Measurements from ENCODE around the gene TAX1BP3. TPM values are rescaled to one million over a fixed set of nuclear protein-coding genes. Genes with fewer than 3 reads are reported as not detected.

TAX1BP3 gene
- total RNA-seq, 1 experiment from 2014 or later: 76.3 TPM

DNA sequence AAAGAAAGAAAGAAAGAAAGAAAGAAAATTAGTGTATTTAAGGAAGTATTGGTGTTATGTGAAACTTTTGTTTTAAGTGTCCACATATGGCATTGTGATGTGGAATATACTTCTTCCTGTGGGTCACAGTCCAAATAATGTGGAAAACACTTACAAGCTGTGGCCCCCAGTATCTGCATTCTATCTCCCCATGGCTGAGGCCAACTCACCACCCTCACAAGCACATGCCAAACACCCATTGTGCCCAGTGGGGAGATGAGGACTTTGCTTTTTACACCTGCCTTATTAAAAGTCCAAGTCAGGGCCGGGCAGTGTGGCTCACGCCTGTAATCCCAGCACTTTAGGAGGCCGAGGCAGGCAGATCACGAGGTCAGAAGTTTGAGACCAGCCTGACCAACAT, 31.6 kb upstream of the TAX1BP3 start:
- Histone ChIP-seq H2AK5ac (ENCODE audit: insufficient read length, low read length) (no peak overlapping the region), H3K56ac (ENCODE audit: insufficient read length, low read depth, low read length) (no peak overlapping the region), H3K9me3 (ENCODE audit: control insufficient read depth, low read depth, low read length) (no peaks in the 10 kb centered on the region), H2BK20ac (ENCODE audit: low read depth, low read length, poor library complexity, severe bottlenecking) (no peak overlapping the region), H3K4ac (ENCODE audit: low read depth, low read length) (no peak overlapping the region), H3K18ac (ENCODE audit: insufficient read length, low read depth, low read length) (no peak overlapping the region), H3K23ac (ENCODE audit: insufficient read length, low read depth, low read length) (no peak overlapping the region), H2BK15ac (ENCODE audit: low read depth, low read length) (no peak overlapping the region), H3K79me1 (ENCODE audit: insufficient read depth, low read depth, low read length, poor library complexity, severe bottlenecking) (no peaks in the 10 kb centered on the region), H4K91ac (ENCODE audit: insufficient read length, low read depth, low read length) (no peak overlapping the region), H3T11ph (ENCODE audit: low read length) (no peak overlapping the region), H3K23me2 (ENCODE audit: insufficient read length, low read depth, low read length, poor library complexity, severe bottlenecking) (peaks cover 4% of the 10 kb centered on the region), H4K20me1 (ENCODE audit: control insufficient read depth, insufficient read depth, insufficient read length) (no peaks in the 10 kb centered on the region), H3K27me3 (ENCODE audit: insufficient read depth, low read length) (no peaks in the 10 kb centered on the region), H3K4me1 (ENCODE audit: insufficient read depth, low read length) (no peaks in the 10 kb centered on the region), H3K9ac (ENCODE audit: extremely low read depth, insufficient read length, low read length) (no peak overlapping the region), H2AFZ (ENCODE audit: low read length) (no peak overlapping the region), H2BK5ac (ENCODE audit: insufficient read length, low read length) (no peak overlapping the region), H3K27ac (ENCODE audit: insufficient read length, low read depth, low read length) (no peak overlapping the region), H2BK120ac (ENCODE audit: low read depth, low read length, poor library complexity, severe bottlenecking) (no peak overlapping the region), H3K14ac (ENCODE audit: insufficient read depth, low read length) (no peak overlapping the region), H4K8ac (replicated peaks; ENCODE audit: insufficient read length, low read depth, low read length) (no peak overlapping the region), H3K79me2 (ENCODE audit: insufficient read depth, low read length) (no peaks in the 10 kb centered on the region), H3K4me2 (ENCODE audit: insufficient read depth, insufficient read length, low read length) (no peak overlapping the region), H4K5ac (ENCODE audit: insufficient read length, low read depth, low read length) (no peak overlapping the region), H2BK12ac (ENCODE audit: insufficient read length, low read depth, low read length) (no peak overlapping the region)
- WGBS (ENCODE audit: extremely low coverage, insufficient read length, low lambda C conversion rate): no CpG with 5 or more reads among the region's 4 CpGs
- Mint-ChIP-seq H3K27me3 (ENCODE audit: low read depth) (peaks cover 37% of the 10 kb centered on the region), H3K9me3 (peaks cover 0 to 3% of the 10 kb centered on the region in 2 experiments; a peak in 2 of 5 replicates), H3K4me1 (peaks cover 0 to 10% of the 10 kb centered on the region in 2 experiments; a peak in 1 of 4 replicates), H3K36me3 (ENCODE audit: insufficient read depth in 1 of 3, low read depth in 3 of 3) (peaks cover 2 to 9% (median 4%) of the 10 kb centered on the region in 3 experiments; a peak in 4 of 7 replicates), H3K4me3 (no peak overlapping the region), H3K27ac (no peak overlapping the region)
- no peak for DNase-seq
- TF ChIP-seq, protein P1, sequence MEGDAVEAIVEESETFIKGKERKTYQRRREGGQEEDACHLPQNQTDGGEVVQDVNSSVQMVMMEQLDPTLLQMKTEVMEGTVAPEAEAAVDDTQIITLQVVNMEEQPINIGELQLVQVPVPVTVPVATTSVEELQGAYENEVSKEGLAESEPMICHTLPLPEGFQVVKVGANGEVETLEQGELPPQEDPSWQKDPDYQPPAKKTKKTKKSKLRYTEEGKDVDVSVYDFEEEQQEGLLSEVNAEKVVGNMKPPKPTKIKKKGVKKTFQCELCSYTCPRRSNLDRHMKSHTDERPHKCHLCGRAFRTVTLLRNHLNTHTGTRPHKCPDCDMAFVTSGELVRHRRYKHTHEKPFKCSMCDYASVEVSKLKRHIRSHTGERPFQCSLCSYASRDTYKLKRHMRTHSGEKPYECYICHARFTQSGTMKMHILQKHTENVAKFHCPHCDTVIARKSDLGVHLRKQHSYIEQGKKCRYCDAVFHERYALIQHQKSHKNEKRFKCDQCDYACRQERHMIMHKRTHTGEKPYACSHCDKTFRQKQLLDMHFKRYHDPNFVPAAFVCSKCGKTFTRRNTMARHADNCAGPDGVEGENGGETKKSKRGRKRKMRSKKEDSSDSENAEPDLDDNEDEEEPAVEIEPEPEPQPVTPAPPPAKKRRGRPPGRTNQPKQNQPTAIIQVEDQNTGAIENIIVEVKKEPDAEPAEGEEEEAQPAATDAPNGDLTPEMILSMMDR (conservative IDR thresholded peaks at IDR 0.05): no peak
